K562 (cell line): ENCODE measurements around the gene CLIP1.

Source experiments
- BACH1 ChIP-seq: fragments of 200-800 bp; sonication (Bioruptor generic); IDR thresholded peaks from 2 replicates; pipeline ENCODE4 v1.6.1; 2016; ENCODE audit warnings: missing genetic modification characterization, missing compliant biosample characterization
- KLF16 ChIP-seq: IDR thresholded peaks from 2 replicates; pipeline ENCODE4 v1.6.1; 2016; ENCODE audit warnings: antibody characterized with exemption
- RAD21 ChIP-seq, 2 experiments: fragments of 250-450 bp in 1 of 2; fragments of 450-650 bp in 1 of 2; sonication (Bioruptor Pico) in 1 of 2; formaldehyde crosslinking in 1 of 2; IDR thresholded peaks in 1 of 2; conservative IDR thresholded peaks in 1 of 2; 2 replicates each; pipeline versions ENCODE4 v1.4.0 to v1.8.0; 2020 to 2022; ENCODE audit warnings: mild to moderate bottlenecking in 2 of 2, moderate library complexity in 1 of 2
- ZNF707 ChIP-seq: fragments of 250-450 bp; sonication (Bioruptor Pico); conservative IDR thresholded peaks from 2 replicates; pipeline ENCODE4 v1.8.0; 2022; ENCODE audit warnings: inconsistent platforms, mild to moderate bottlenecking, moderate library complexity
- TF ChIP-seq, protein P1 (sequence below): fragments of 250-450 bp; sonication (Bioruptor Pico); IDR thresholded peaks from 2 replicates; pipeline ENCODE4 v1.4.0; 2020

DNA sequence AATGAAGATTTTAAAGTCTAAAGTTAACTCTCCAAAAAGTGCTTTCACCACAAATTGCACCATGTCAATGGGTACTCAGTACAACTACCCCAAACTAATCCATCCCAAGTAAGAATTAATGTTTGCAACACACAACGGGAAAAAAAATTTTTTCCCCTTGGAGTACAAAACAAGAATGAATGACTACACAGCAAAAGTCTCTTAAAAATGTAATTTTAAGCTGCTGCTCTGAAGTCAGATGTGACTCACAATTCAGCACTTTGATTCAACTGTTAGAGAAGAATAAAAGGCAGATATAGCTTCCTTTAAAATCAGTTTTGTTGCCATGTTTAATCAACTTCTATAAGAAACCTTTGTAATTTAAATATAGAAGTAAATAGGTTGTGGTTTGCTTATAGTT lies 113.7 kb downstream of the CLIP1 start:
- TF ChIP-seq RAD21 (CRISPR knock-in tag; conservative IDR thresholded peaks at IDR 0.05 in 1 of 2, IDR thresholded peaks at IDR 0.05 in 1 of 2) (no peak), ZNF707 (CRISPR knock-in tag) (no peak), BACH1 (no peak), KLF16 (no peak)
- TF ChIP-seq, protein P1, sequence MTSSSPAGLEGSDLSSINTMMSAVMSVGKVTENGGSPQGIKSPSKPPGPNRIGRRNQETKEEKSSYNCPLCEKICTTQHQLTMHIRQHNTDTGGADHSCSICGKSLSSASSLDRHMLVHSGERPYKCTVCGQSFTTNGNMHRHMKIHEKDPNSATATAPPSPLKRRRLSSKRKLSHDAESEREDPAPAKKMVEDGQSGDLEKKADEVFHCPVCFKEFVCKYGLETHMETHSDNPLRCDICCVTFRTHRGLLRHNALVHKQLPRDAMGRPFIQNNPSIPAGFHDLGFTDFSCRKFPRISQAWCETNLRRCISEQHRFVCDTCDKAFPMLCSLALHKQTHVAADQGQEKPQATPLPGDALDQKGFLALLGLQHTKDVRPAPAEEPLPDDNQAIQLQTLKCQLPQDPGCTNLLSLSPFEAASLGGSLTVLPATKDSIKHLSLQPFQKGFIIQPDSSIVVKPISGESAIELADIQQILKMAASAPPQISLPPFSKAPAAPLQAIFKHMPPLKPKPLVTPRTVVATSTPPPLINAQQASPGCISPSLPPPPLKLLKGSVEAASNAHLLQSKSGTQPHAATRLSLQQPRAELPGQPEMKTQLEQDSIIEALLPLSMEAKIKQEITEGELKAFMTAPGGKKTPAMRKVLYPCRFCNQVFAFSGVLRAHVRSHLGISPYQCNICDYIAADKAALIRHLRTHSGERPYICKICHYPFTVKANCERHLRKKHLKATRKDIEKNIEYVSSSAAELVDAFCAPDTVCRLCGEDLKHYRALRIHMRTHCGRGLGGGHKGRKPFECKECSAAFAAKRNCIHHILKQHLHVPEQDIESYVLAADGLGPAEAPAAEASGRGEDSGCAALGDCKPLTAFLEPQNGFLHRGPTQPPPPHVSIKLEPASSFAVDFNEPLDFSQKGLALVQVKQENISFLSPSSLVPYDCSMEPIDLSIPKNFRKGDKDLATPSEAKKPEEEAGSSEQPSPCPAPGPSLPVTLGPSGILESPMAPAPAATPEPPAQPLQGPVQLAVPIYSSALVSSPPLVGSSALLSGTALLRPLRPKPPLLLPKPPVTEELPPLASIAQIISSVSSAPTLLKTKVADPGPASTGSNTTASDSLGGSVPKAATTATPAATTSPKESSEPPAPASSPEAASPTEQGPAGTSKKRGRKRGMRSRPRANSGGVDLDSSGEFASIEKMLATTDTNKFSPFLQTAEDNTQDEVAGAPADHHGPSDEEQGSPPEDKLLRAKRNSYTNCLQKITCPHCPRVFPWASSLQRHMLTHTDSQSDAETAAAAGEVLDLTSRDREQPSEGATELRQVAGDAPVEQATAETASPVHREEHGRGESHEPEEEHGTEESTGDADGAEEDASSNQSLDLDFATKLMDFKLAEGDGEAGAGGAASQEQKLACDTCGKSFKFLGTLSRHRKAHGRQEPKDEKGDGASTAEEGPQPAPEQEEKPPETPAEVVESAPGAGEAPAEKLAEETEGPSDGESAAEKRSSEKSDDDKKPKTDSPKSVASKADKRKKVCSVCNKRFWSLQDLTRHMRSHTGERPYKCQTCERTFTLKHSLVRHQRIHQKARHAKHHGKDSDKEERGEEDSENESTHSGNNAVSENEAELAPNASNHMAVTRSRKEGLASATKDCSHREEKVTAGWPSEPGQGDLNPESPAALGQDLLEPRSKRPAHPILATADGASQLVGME (CRISPR knock-in tag), result no peak
